ENCODE results near the gene B4GALNT4. TPM values are rescaled to one million over a fixed set of nuclear protein-coding genes. Genes with fewer than 3 reads are reported as not detected.

The B4GALNT4 gene
- total and polyA plus RNA-seq, 2 of the 8 experiments (the other 6 are each of a cell fraction or from before 2014, with no cell fraction given): 40.9 to 76.3 TPM

- TF ChIP-seq TBP (IDR thresholded peaks at IDR 0.05; ENCODE audit: low read depth, low read length): peak; percentile 26; the same call in 1 of the 2 replicates
- no peak for TF ChIP-seq ATF3 (IDR thresholded peaks at IDR 0.05; ENCODE audit: insufficient read depth, low read depth, low read length)
- TF ChIP-seq GTF2F1 (IDR thresholded peaks at IDR 0.05; ENCODE audit: borderline replicate concordance, low read depth, low read length): no peak
- TF ChIP-seq YY1 (IDR thresholded peaks at IDR 0.05; ENCODE audit: low read depth, low read length): no peak
- no peak for TF ChIP-seq POU5F1 (IDR thresholded peaks at IDR 0.05; ENCODE audit: low read depth, low read length)
- TF ChIP-seq EGR1 (IDR thresholded peaks at IDR 0.05; ENCODE audit: borderline replicate concordance, low read depth, low read length): no peak
- TF ChIP-seq BACH1 (IDR thresholded peaks at IDR 0.05; ENCODE audit: low read length): no peak
- TF ChIP-seq CHD7 (IDR thresholded peaks at IDR 0.05; ENCODE audit: insufficient replicate concordance, low read length): no peak
- peak; percentile 60; the same call in 1 of the 2 replicates for TF ChIP-seq TAF1 (IDR thresholded peaks at IDR 0.05; ENCODE audit: low read depth, low read length)
Measured at GRCh38 chr11:370070-370941, 1.0 kb downstream of the B4GALNT4 start (continued).

Measured in H1 (cell line).